GM12878 (cell line): ENCODE results near the gene PCSK1N. TPM values are rescaled to one million over a fixed set of nuclear protein-coding genes. Genes with fewer than 3 reads are reported as not detected.

Source experiments
- ATAC-seq: fragments of 200-7000 bp; cut with Tn5 transposase; 3 replicates; pipeline ENCODE4 v1.9.1; 2020; ENCODE audit warnings: mild to moderate bottlenecking, moderate library complexity
- BruUV-seq: library from RNA; stranded (reverse); fragments of 400-500 nt; replicated peaks from 2 replicates; lab custom pipeline; 2021; lab: Mats Ljungman, UMichigan
- CTCF ChIA-PET: fragments of 300-600 bp; sonication (Branson Sonifier 250); formaldehyde crosslinking; extraction: SDS; loops from one replicate; lab custom pipeline; 2021; ENCODE audit warnings: inconsistent platforms; lab: Yijun Ruan, JAX
- POLR2A ChIA-PET: fragments of 350-600 bp; formaldehyde crosslinking; extraction: SDS; loops from one replicate; lab custom pipeline; 2021; ENCODE audit warnings: inconsistent platforms; lab: Charles Lee
- RAD21 ChIA-PET: fragments of 300-600 bp; sonication (Branson Sonifier 250); formaldehyde crosslinking; loops from one replicate; lab custom pipeline; 2023; ENCODE audit warnings: antibody characterized with exemption; ENCODE audit not compliant: unreplicated experiment; lab: Charles Lee
- SMC1A ChIA-PET: fragments of 300-600 bp; sonication (Branson Sonifier 250); formaldehyde crosslinking; loops from one replicate; lab custom pipeline; 2023; ENCODE audit not compliant: unreplicated experiment, uncharacterized antibody; lab: Charles Lee
- DNase-seq: peaks from one replicate; pipeline ENCODE4 v3.0.0-alpha.2; 2011; ENCODE audit warnings: low read depth, low spot score
- FAIRE-seq: peaks from 3 replicates; lab custom pipeline; 2011; peaks lifted over from hg19 to GRCh38; lab: Jason Lieb, UNC
- H2AFZ ChIP-seq: 2 replicates; pipeline ENCODE4 v1.6.0; 2011; ENCODE audit warnings: low read depth, low read length, control low read depth; ENCODE audit not compliant: control insufficient read depth
- H3K27ac ChIP-seq: 2 replicates; pipeline ENCODE4 v1.5.1; 2011; ENCODE audit warnings: control low read depth; ENCODE audit not compliant: control insufficient read depth, insufficient read depth
- H3K27me3 ChIP-seq, 2 experiments: replicated peaks in 1 of 2; 2 replicates each; pipeline versions ENCODE4 v1.6.0 to v1.6.1; 2011; ENCODE audit warnings: low read length in 1 of 2; ENCODE audit not compliant: control insufficient read depth in 2 of 2, insufficient read depth in 2 of 2
- H3K36me3 ChIP-seq, 2 experiments: 2 replicates each; pipeline ENCODE4 v1.5.1; 2011; ENCODE audit warnings: low read length in 1 of 2; ENCODE audit not compliant: control insufficient read depth in 2 of 2, insufficient read depth in 2 of 2
- H3K4me1 ChIP-seq: 2 replicates; pipeline ENCODE4 v1.6.1; 2011; ENCODE audit warnings: mild to moderate bottlenecking, low read length, moderate library complexity, mixed read lengths; ENCODE audit not compliant: control insufficient read depth, insufficient read depth
- H3K4me2 ChIP-seq: 2 replicates; pipeline ENCODE4 v1.6.0; 2011; ENCODE audit warnings: control low read depth; ENCODE audit not compliant: control insufficient read depth, insufficient read depth
- H3K4me3 ChIP-seq: fragments of 200-600 bp; sonication (generic); 2 replicates; pipeline ENCODE4 v1.5.1; 2016
- H3K79me2 ChIP-seq: 2 replicates; pipeline ENCODE4 v1.6.0; 2011; ENCODE audit warnings: low read length; ENCODE audit not compliant: control insufficient read depth, insufficient read depth
- H3K9ac ChIP-seq: 2 replicates; pipeline ENCODE4 v1.8.0; 2011; ENCODE audit warnings: low read length, control low read depth, mixed read lengths; ENCODE audit not compliant: control insufficient read depth, insufficient read depth
- H3K9me3 ChIP-seq: replicated peaks from 3 replicates; pipeline ENCODE4 v1.5.1; 2011; ENCODE audit warnings: mild to moderate bottlenecking, low read length; ENCODE audit not compliant: control insufficient read depth, insufficient read depth
- H4K20me1 ChIP-seq: 2 replicates; pipeline ENCODE4 v1.6.0; 2011; ENCODE audit not compliant: control insufficient read depth, insufficient read depth
- CBX3 ChIP-seq: fragments of 200-600 bp; sonication (generic); IDR thresholded peaks from 2 replicates; pipeline ENCODE4 v1.6.1; 2016; ENCODE audit warnings: low read depth, borderline replicate concordance
- HDAC6 ChIP-seq: fragments of 200-600 bp; sonication (generic); IDR thresholded peaks from one replicate; pipeline ENCODE4 v1.8.0; 2017; ENCODE audit warnings: antibody characterized with exemption; ENCODE audit not compliant: unreplicated experiment
- NFYA ChIP-seq: IDR thresholded peaks from 2 replicates; pipeline ENCODE4 v1.6.1; 2011; ENCODE audit warnings: low read depth, mild to moderate bottlenecking, low read length, improper control_type of control experiment, borderline replicate concordance
- PAX8 ChIP-seq: fragments of 450-650 bp; IDR thresholded peaks from 2 replicates; pipeline ENCODE4 v1.6.1; 2017; ENCODE audit warnings: mild to moderate bottlenecking, moderate library complexity
- PBX3 ChIP-seq: IDR thresholded peaks from 2 replicates; pipeline ENCODE4 v1.6.1; 2011; ENCODE audit warnings: mild to moderate bottlenecking, low read depth, low read length, moderate library complexity; ENCODE audit not compliant: insufficient replicate concordance
- WGBS: methylation state at CpG from one replicate; pipeline ENCODE4 v1.1.6; 2016; ENCODE audit warnings: low lambda C conversion rate; ENCODE audit not compliant: insufficient replicate concordance, insufficient coverage; ENCODE audit errors: missing lambda C conversion rate; 5-methylcytosine and 5-hydroxymethylcytosine counted together
- in situ Hi-C: fragments of 300-500 bp; cut with MboI; formaldehyde crosslinking; loops from 9 replicates; pipeline ENCODE4 v1.14.3; 2018; ENCODE audit warnings: mixed read lengths
- intact Hi-C: fragments of 100-400 bp; cut with micrococcal nuclease; formaldehyde crosslinking; loops from one replicate; pipeline ENCODE4 v1.14.2; 2022; ENCODE audit not compliant: unreplicated experiment
- polyA plus RNA-seq, 11 experiments: library from polyadenylated mRNA; depleted of rRNA in 4 of 11; unstranded in 6 of 11; stranded (reverse) in 5 of 11; fragments of >200 nt; fragmentation: Nextera tagmentation in 4 of 11; fragmentation: Illumina TruSeq in 1 of 11; extraction: Ambion mirVana in 4 of 11; extraction: Trizol in 1 of 11; gene quantifications; 1 replicate in 1 of 11; 2 replicates in 10 of 11; pipeline versions ENCODE4 v1.2.1 to v1.2.3, GENCODE V29; 2011 to 2016; ENCODE audit warnings: inconsistent platforms in 2 of 11, missing spikeins in 2 of 11, low read depth in 1 of 11
- total RNA-seq, 4 experiments: library from RNA; depleted of rRNA in 3 of 4; stranded (reverse); fragments of >200 nt in 3 of 4; fragmentation: Illumina TruSeq in 1 of 4; extraction: Trizol in 1 of 4; gene quantifications; 2 replicates each; pipeline versions ENCODE4 v1.2.1 to v1.2.3, GENCODE V29; 2013 to 2021
- TF ChIP-seq, protein P1 (sequence below): fragments of 450-650 bp; IDR thresholded peaks from 2 replicates; pipeline ENCODE4 v1.6.1; 2017; ENCODE audit warnings: low read depth, mild to moderate bottlenecking, moderate library complexity
- TF ChIP-seq, protein P2 (sequence below): fragments of 450-650 bp; formaldehyde crosslinking; IDR thresholded peaks from 2 replicates; pipeline ENCODE4 v1.4.0; 2022; ENCODE audit warnings: mild to moderate bottlenecking, moderate library complexity

PCSK1N gene
- total and polyA plus RNA-seq, 10 of the 15 experiments (the other 5 are each of a cell fraction or from before 2014, with no cell fraction given), result 0.19 TPM; not detected in 9

GRCh38 chrX:48791063-48791820 lies 44.2 kb downstream of the PCSK1N start:
- H3K4me1 ChIP-seq, result no peaks in the 10 kb centered on the region
- H3K27ac ChIP-seq, result no peak overlapping the region
- ChIA-PET POLR2A (no interaction called here), CTCF (no interaction called here), RAD21 (no interaction called here), SMC1A (no interaction called here)
- H3K9me3 ChIP-seq, result no peaks in the 10 kb centered on the region
- no peaks in the 10 kb centered on the region for H3K36me3 ChIP-seq
- H3K79me2 ChIP-seq, result no peaks in the 10 kb centered on the region
- TF ChIP-seq PBX3 (no peak), HDAC6 (no peak), NFYA (no peak), PAX8 (no peak), CBX3 (no peak)
- TF ChIP-seq, protein P1, sequence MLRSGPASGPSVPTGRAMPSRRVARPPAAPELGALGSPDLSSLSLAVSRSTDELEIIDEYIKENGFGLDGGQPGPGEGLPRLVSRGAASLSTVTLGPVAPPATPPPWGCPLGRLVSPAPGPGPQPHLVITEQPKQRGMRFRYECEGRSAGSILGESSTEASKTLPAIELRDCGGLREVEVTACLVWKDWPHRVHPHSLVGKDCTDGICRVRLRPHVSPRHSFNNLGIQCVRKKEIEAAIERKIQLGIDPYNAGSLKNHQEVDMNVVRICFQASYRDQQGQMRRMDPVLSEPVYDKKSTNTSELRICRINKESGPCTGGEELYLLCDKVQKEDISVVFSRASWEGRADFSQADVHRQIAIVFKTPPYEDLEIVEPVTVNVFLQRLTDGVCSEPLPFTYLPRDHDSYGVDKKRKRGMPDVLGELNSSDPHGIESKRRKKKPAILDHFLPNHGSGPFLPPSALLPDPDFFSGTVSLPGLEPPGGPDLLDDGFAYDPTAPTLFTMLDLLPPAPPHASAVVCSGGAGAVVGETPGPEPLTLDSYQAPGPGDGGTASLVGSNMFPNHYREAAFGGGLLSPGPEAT, result no peak
- TF ChIP-seq, protein P2, sequence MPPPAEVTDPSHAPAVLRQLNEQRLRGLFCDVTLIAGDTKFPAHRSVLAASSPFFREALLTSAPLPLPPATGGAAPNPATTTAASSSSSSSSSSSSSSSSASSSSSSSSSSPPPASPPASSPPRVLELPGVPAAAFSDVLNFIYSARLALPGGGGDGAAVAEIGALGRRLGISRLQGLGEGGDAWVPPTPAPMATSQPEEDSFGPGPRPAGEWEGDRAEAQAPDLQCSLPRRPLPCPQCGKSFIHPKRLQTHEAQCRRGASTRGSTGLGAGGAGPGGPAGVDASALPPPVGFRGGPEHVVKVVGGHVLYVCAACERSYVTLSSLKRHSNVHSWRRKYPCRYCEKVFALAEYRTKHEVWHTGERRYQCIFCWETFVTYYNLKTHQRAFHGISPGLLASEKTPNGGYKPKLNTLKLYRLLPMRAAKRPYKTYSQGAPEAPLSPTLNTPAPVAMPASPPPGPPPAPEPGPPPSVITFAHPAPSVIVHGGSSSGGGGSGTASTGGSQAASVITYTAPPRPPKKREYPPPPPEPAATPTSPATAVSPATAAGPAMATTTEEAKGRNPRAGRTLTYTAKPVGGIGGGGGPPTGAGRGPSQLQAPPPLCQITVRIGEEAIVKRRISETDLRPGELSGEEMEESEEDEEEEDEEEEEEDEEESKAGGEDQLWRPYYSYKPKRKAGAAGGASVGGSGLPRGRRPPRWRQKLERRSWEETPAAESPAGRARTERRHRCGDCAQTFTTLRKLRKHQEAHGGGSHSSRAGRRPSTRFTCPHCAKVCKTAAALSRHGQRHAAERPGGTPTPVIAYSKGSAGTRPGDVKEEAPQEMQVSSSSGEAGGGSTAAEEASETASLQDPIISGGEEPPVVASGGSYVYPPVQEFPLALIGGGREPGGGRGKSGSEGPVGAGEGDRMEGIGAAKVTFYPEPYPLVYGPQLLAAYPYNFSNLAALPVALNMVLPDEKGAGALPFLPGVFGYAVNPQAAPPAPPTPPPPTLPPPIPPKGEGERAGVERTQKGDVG (CRISPR knock-in tag), result no peak
- BruUV-seq, result no TSS peak
- 40% methylated on average over 11 of the region's 11 CpGs for WGBS
- in situ Hi-C loops (loop anchor here (5.0 kb wide), 1 partner anchor 36 kb away; the partner anchor contains the start of gene ERAS), intact Hi-C loops (no loop called here)
- ATAC-seq, result no peak
- H3K27me3 ChIP-seq, result no peaks in the 10 kb centered on the region
- no peak overlapping the region for H3K9ac ChIP-seq
- no peaks in the 10 kb centered on the region for H4K20me1 ChIP-seq
- no peak overlapping the region for H2AFZ ChIP-seq
- H3K4me3 ChIP-seq, result no peak overlapping the region
- no peak for DNase-seq
- H3K4me2 ChIP-seq, result no peak overlapping the region
- FAIRE-seq, result no peak
